Fibroblast of peridontal ligament (primary cell): ENCODE results near the gene ARPC1A.

Experiments used
- DNase-seq: peaks from one replicate; pipeline ENCODE4 v3.0.0-alpha.2; 2010; ENCODE audit errors: extremely low read depth

Gene ARPC1A

GRCh38 chr7:99387912-99388311, 62.2 kb downstream of the ARPC1A start:
- no peak for DNase-seq

- no peak for DNase-seq
Measured at GRCh38 chr7:99389772-99390171, 64.1 kb downstream of the ARPC1A start.

DNA sequence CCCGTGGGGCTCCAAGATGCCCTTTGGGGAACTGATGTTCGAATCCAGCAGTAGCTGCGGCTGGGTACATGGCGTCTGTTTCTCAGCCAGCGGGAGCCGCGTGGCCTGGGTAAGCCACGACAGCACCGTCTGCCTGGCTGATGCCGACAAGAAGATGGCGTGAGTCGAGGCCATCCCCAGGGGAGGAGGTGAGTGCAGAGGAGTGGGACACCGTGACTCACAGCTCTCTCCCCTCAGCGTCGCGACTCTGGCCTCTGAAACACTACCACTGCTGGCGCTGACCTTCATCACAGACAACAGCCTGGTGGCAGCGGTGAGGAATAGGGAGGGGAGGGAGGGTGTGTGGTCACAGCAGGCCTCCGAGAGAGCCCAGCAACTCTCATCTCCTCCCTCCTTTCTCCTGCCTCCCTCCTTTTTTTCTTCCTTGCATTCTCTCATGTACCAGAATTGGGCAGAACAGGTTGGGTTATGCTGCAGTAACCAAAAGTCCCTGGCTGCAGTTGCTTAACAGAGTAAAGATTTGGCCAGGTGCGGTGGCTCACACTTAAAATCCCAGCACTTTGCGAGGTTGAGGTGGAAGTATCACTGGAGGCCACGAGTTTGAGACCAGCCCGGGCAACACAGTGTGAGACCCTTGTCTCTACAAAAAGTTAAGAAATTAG, 65.4 kb downstream of the ARPC1A start:
- no peak for DNase-seq

DNA sequence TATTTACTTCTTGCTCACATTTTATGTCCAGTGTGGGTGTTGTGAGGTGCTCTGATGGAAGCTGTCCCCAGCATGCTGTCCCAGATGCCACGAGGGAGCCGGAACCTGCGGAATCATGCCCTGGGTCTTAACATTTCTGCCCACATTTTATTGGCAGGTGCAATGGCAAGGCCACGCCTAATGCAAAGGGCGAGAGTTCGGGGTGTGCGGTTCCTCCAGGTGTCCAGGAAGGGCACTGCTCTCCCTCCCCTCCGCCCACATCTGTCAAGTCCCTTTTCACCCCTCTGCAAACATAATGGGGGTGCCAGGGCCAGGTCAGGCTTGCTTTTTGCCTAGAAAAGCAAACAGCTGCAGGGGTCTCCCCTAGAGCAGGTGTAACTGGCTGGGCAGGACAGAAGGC, 66.3 kb downstream of the ARPC1A start:
- no peak for DNase-seq

DNA sequence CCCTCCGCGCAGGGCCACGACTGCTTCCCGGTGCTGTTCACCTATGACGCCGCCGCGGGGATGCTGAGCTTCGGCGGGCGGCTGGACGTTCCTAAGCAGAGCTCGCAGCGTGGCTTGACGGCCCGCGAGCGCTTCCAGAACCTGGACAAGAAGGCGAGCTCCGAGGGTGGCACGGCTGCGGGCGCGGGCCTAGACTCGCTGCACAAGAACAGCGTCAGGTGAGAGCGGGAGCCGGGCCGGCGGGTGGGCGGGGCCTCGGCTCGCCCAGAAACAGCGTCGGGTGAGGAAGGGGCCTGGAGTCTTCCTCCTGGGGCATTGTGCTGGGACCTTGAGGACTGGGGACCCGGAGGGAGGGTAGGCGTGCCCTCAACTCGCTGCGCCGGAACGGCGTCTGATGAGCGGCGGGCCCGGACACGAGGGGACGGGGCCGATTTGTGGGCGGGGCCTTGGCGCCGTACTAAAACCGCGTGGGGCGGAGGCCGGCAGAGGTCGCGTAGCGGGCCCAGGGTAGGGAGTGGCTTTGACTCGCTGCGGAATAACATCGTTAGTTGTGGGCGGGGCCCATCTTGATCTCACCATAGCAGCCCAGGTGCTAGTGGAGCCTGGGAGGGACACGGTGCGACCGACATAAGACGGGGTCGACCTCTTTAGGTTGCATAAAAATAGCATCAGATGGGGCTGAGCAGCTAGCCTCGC, 67.1 kb downstream of the ARPC1A start:
- DNase-seq, result no peak

DNA sequence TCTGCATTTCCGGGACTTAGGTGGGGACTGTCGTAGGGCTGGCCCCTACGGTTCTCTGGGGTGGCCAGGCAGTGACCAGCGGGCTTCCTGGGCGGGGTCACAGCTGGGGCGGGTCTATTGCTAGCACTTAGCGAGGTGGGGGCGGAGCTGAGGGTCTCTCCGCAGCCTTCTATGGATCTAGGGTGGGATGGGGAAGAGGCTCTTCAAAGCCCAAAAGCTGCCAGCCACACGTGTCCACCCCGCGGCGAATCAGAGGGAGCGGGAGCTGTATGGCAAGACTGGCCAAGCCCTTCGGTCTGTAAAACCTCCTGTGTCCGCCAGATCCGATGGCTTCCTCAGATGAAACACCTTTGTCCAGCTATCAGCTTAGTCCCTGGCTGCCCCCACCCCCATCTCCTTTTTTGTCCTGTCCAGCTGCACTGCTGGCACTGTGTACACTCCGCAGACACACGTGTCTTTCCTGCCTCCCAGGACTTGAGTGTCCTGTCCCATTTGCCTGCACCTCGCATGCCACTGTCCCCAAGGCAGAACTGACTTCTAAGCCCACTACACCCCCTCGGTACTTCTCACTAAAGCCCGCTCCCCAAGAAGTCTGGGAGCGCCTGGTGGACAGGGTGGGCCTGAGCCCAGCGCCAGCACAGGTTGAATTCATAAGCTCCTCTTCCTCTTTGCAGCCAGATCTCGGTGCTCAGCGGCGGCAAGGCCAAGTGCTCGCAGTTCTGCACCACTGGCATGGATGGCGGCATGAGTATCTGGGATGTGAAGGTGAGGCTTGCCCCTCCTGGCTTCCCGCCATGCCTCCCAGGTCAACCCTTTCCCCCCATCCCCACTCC, 67.9 kb downstream of the ARPC1A start:
- DNase-seq, result no peak

DNA sequence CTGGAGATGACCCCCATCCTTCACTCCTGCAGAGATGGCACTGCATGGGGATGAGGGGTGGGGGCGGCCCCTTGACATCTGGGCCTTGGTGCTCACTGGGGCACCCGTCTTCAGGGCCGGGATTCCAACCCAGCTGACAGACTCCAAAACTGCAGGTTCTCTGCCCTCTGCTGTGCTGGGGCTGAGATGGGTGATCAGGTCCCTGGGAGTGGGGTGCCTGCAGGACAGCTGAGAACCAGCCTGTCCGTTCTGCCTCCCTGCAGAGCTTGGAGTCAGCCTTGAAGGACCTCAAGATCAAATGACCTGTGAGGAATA, 68.4 kb downstream of the ARPC1A start:
- no peak for DNase-seq

DNA sequence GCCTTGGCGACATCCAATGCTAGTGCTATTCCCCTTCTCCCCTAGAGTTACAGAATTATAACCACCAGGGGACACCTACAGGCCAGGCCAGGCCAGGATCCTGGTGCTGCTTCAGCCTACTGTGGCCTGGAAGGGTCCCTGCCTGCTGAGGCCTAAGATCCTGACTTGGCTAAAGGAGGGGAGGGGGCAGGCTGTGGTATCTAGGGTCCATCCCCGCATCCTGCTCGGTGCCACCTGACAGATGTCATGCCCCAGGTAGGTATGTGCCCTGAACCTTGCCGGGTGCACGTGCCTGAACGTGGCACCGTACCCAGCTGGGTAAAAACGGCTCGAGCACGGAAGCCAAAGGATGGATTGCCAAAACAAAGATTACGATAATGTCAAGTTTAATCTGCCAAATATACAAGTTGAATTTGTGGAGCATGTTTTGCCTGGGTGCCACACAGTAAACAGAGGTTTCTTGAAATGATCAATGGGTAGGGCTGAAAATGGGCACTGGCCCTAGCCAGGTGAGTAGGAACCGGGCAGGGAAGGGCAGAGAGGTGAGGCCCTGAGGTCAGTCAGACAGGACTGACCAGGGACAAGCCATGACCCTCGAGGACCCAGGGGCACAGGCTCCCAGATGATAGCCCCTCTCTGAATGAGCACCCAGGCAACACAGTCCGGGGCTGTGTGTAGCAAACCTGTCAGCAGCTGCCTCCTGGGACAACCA, 70.1 kb downstream of the ARPC1A start:
- DNase-seq, result no peak

- no peak for DNase-seq
Measured at GRCh38 chr7:99396418-99397296, 71.0 kb downstream of the ARPC1A start.

DNA sequence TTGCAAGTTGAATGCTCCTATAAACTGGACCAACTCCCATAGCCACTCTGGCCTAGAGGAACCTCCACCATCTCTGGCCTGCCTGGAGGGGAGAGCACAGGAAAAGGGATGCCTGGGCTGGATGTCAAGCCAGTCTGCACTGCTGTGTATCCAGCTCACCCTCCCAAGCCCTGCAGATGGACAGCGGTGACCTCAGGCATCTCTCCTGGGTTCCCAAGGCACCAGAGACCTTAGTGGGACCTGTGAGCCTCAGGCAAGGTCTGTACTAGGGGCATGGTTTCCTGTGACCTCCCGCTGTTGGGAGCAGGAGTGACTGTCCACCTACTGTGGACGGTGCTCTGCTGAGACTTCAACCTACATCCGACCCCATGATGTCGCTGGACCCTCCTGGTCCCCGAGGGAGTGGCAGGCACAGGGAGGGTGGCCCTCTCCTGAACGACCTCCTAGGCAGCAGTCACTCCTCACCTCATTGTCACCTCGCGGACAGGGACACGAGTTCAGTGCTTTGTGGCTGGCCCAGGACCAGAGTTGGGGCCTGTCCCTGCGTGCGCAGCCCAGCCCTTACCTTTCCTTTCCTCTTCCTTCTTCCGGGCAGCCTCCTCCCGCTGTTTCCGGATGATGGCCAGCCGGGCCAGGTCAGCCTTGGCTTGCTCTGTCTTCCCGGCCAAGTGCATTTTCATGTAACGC, 71.7 kb downstream of the ARPC1A start:
- no peak for DNase-seq

GRCh38 chr7:99398891-99399445, 73.3 kb downstream of the ARPC1A start:
- no peak for DNase-seq

- no peak for DNase-seq
Measured at GRCh38 chr7:99399597-99399996, 73.9 kb downstream of the ARPC1A start.

DNA sequence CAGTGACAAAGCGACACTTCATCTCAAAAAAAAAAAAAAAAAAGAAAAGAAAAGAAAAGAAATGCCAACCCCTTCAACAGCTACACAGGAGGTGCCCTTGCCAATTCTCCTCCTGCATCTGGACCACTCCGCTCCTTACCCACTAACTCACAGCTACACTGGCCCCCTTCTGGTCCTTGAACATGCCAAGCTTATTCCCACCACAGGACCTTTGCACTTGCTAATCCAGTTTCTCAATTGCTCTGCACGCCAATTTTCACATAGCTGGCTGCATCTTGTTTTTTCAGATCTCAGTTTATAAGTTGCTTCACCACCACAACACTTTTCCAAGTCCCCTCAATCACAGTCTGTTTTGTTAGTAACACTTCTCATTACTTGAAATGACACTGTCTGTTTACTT, 77.2 kb downstream of the ARPC1A start:
- DNase-seq, result no peak

DNA sequence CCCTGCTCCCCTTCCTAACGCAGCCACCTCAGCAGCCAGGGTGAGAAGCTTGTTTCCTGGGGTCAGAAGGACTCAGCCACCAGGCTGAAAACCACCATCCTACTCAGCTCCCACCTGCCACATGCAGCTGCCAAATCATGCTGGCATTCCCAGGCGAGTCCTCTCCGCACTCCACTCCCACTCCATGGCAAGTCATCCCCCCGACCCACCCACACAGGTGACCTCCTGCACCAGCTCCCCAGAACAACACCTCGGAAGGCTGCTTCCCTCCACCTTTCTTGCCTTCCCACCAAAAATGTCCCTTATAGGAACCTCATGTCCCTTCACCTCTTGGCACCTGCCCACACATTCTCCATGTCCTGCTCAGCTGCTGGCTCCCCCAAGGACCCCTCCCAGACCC, 78.1 kb downstream of the ARPC1A start:
- DNase-seq, result no peak

DNA sequence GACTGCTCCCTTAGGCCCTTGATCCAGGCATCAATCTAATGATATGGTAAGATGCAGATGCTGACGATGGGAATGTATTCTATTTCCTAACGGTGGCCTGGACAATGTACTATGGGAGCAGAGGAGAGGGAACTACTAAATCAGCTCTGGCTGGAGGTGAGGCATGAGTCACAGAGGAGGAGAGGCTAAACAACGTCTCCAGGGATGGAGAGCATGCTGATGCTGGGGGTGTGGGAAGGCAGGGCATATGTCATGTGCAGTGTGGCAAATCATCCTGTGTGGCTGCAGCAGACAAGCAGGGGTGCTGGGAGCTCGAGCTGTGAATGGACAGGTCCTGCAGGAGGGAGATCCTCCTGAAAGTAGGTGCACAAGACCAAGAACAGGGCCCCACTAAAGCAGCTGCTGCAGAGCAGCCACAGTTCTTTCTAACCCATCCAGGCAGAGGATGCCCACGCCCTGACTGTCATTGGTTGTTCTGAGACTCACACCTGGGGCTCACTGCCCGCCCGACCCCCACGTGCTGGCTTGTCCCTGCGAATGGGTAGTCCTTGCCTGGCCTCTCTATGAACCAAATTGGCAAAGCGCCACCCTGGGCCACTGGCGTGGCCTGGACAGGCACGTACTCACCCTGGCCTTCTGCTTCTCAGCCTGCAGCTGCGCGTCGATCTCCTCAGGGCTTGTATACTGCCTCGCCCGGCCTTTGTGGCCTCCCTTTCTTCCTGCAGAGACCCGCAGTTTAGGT, 78.7 kb downstream of the ARPC1A start:
- DNase-seq, result no peak

DNA sequence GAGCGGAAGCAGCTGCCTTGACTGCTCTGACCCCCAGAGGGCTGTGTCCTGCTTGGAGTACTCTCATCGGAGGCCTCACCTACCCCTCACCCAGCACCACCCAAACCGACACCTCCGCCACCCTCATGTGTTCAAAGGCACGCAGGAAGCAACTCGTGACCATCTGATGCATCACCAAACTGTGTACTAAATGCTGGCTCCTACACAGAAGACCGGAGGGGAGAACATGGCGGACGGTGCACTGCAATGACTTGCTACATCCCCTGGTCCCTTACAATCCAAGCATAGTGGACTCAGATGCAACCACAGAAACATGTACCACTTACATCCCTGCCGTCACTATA, 79.3 kb downstream of the ARPC1A start:
- no peak for DNase-seq

- no peak for DNase-seq
Measured at GRCh38 chr7:99406557-99406956, 80.9 kb downstream of the ARPC1A start.

DNA sequence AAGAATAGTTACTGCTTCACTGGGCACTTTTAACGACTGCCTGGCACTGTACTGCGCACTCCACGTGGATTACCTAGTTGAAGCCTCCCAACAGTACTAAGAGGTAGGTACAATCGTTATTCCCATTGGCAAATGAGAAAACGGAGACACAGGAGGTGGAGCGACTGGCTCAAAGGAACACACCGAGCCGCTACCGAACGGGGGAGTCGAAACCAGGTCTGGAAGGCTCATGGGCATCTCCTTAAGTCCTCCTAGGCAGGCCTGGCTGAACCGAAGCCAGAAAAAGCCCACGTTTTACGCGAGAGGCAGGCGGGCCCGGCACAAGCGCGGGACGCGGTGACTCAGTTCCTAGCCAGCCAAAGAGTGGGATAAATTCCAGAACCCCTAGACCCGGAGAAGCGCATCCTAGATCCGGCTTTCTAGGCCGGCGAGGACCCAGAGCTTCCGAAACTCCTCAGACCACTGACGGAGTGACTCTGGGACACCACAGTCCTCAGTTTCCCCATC, 82.2 kb downstream of the ARPC1A start:
- peak; percentile 81 for DNase-seq

GRCh38 chr7:99408379-99409191, 82.9 kb downstream of the ARPC1A start, which contains the start of the genes BUD31 and PDAP1:
BUD31 (plus strand) TSS chr7:99408969; CDS start chr7:99411093, 2,124 bp downstream.
PDAP1 (minus strand) TSS chr7:99408597; CDS start chr7:99408548, 49 bp downstream.
- DNase-seq, result peak; percentile 94
